Upper lobe of left lung (tissue), 4 donors: Measurements from ENCODE around the gene KRTAP10-4.

Source experiments
- CTCF ChIP-seq, 6 experiments: fragments of 450-650 bp in 4 of 6; fragments of 200-600 bp in 2 of 6; sonication (generic) in 2 of 6; IDR thresholded peaks; one replicate each; pipeline ENCODE4 v1.5.1; 2016 to 2019; ENCODE audit warnings: antibody characterized with exemption in 6 of 6
- EP300 ChIP-seq, 4 donors: sonication (generic); formaldehyde crosslinking; IDR thresholded peaks; one replicate each; pipeline ENCODE4 v1.5.1; 2017; ENCODE audit warnings: antibody characterized with exemption in 4 of 4, control low read depth in 2 of 4
- POLR2A ChIP-seq, 4 donors: fragments of 450-650 bp; IDR thresholded peaks; one replicate each; pipeline ENCODE4 v1.5.1; 2016 to 2017; ENCODE audit warnings: antibody characterized with exemption in 4 of 4, mild to moderate bottlenecking in 2 of 4

- TF ChIP-seq POLR2A (IDR thresholded peaks at IDR 0.05), result no peak
- no peak for TF ChIP-seq CTCF (IDR thresholded peaks at IDR 0.05)
- no peak for TF ChIP-seq EP300 (IDR thresholded peaks at IDR 0.05)
Measured at GRCh38 chr21:44592446-44593311, 19.1 kb downstream of the KRTAP10-4 start, which contains the start of gene KRTAP10-6.
